Left renal cortex interstitium (tissue), 4 donors: Measurements from ENCODE around the gene TMED9. TPM values are rescaled to one million over a fixed set of nuclear protein-coding genes. Genes with fewer than 3 reads are reported as not detected.
A peak's percentile ranks its signal among the peaks of the same experiment; 100 is the strongest.
"Not testable (repeated sequence)": the region's sequence is repeated elsewhere in the genome, so short reads cannot be mapped to it uniquely, and the experiment has no call there.

Experiments used
- DNase-seq, 4 donors: peaks; one replicate each; pipeline ENCODE4 v3.0.0-alpha.2; 2013; ENCODE audit warnings: low read depth in 4 of 4, low spot score in 2 of 4, missing footprints in 1 of 4
- polyA plus RNA-seq, 4 donors: library from polyadenylated mRNA; unstranded; fragments of 120-200 nt; gene quantifications; one replicate each; pipeline ENCODE4 v1.2.1, GENCODE V29; 2013; ENCODE audit not compliant: insufficient read length in 4 of 4

Gene TMED9
- polyA plus RNA-seq, 4 donors: 150 to 185 (median 155) TPM

DNA sequence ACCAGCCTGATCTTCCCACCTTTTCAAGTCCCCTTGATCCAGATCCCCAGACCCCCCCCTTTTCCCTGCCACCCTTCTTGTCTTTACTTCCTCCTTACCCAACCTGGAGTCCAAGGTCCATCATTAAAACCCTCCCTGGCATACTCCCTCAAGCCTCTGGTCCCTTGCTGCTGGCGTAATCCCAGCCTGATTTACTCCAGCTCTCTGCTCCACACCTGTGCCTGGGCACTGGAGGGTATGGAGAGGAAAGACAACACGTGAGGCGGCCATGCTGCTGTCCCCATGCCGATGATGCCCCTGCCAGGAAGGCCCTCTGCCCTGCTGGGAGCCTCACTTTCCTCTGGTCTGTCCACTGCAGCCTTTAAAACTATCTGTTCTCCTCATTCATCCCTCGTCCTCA, 13.1 kb downstream of the TMED9 start:
- no peak for DNase-seq

DNA sequence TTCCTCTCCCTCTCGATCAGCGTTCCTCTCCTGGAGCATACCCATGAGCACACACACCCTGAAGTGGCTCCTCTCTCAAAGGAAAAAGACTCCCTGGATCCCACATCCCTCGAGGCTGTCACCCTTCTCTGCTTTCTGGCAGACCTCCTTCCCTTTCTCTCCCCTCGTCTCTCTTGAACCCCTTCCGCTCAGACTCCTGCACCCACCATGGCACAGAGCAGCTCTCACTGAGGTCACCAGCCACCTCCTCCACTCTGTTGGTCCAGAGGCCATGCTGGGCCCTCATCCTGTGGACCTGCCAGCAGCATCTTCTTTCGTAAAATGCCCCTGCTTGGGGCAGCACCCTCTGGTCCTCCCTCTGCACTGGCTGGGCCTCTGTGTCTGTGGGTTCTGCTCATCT, 13.7 kb downstream of the TMED9 start:
- no peak for DNase-seq

DNA sequence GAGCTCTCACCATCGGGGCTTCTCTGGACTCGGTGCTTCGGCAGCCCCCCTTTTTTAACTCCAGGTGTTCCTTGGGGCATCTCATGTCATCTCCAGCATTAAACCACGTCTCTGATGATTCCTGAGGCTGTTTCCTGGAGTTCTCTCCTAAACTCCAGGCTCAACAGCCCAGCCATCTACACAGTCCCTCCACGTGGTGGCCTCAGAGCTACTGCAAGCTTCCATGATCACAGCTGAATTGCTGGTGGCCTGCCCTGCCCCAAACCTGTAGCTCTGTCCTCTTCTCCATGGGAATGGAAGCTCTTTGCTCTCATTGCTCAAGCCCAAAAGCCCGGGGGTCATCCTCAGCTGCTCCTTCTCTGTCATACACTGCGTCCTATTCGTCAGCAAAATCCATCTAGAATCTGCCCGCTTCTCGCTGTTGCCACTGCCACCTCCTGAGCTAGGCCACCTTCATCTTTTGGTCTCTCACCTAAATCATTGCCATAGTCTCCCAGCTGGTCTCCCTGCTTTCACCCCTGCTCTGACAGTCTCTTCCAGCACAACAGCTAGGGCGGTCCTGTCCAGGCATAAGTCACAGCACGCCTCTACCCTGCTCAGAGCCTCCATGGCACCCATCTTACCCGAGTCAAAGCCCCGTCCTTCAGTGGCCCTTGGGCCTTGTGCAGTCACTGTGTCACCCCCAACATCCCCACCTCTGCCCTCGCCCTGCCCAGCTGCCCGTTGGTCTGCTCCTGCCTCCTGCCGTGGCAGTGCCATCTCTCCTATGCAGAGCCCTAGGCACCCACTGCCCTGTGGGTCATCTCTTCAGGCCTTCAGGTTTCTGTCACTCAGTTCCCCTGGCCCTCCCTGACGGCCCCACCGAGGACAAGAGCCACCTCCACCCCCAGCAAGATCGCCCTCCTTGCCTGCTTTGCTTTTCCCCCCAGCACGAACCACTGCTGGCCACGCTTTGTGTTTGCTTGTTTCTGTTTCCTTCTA, 14.4 kb downstream of the TMED9 start:
- no peak for DNase-seq

DNA sequence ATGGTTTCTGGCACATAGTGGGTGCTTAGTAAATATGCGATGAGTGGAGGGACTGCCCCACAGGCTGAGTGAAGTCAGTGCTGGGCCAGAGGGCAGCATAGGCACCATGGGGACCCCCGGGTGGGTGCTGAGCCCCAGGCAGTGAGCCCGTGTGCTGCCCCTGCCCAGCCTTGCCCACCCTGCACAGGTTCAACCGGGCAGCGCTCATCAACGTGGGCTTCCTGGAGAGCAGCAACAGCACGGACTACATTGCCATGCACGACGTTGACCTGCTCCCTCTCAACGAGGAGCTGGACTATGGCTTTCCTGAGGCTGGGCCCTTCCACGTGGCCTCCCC, 15.1 kb downstream of the TMED9 start:
- no peak for DNase-seq

DNA sequence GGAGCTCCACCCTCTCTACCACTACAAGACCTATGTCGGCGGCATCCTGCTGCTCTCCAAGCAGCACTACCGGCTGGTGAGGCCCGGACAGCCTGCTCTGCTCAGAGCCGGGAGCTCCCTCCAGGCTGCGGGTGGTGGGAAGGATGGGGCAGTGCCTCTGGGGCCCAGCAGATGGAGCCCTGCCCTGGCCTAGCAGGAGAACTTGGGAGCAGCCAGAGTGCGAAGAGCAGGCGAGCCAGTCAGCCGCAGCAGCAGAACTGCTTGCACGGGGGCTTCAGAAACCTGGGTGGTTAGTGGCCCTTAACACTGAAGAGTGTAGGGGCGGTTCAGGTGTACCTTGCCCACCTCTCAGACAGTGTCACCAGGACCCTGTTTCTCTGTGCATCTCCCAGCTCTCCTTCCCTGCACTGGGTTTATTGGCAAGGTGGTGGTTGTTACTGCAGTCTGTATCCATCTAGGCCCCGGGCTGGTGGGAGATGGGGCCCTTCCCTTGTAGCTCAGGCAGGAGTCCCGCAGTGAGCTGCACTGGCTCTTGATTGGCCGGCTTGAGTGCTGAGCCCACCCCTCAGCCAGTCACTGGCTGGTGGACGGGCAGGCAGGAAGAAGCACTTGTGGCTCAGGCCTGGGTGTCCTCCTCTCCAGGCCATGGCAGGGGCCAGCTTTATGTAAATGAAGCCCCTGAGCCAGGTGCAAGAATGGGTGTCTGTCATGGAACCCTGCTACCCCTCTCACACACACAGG, 15.6 kb downstream of the TMED9 start:
- DNase-seq: peak; percentile 23 to 71 (median 46)

DNA sequence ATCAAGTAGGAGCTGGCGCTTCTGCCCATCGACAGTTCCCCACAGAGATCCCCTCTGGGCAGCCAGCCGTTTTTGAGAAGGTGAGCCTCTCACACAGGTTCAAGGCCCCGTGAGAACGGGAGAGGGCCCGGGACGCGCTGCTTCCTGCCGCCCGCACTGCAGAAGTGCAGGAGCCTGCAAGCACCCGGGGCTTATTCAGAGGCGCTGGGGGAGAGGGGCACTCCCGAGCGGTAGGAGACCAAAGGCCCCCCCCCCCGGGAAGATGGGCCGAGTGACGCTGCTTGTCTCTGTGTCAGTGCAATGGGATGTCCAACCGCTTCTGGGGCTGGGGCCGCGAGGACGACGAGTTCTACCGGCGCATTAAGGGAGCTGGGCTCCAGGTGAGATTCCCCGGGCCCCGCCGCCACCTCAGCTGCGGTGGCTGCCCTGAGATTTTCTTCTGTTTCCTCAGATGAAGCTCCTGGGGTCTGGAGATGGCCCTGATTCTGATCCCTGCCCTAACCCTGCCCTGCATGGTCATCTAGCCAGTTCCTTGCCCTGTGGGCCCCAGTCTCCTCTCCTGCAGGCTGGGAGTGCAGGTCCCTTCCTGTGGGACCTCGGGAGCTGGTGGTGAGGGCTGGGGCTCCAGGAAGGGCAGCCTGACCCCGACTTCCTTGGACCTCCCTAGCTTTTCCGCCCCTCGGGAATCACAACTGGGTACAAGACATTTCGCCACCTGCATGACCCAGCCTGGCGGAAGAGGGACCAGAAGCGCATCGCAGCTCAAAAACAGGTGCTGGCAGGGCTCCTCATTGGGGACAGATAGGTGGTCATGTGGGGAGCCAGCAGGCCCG, 16.5 kb downstream of the TMED9 start:
- no peak for DNase-seq

DNA sequence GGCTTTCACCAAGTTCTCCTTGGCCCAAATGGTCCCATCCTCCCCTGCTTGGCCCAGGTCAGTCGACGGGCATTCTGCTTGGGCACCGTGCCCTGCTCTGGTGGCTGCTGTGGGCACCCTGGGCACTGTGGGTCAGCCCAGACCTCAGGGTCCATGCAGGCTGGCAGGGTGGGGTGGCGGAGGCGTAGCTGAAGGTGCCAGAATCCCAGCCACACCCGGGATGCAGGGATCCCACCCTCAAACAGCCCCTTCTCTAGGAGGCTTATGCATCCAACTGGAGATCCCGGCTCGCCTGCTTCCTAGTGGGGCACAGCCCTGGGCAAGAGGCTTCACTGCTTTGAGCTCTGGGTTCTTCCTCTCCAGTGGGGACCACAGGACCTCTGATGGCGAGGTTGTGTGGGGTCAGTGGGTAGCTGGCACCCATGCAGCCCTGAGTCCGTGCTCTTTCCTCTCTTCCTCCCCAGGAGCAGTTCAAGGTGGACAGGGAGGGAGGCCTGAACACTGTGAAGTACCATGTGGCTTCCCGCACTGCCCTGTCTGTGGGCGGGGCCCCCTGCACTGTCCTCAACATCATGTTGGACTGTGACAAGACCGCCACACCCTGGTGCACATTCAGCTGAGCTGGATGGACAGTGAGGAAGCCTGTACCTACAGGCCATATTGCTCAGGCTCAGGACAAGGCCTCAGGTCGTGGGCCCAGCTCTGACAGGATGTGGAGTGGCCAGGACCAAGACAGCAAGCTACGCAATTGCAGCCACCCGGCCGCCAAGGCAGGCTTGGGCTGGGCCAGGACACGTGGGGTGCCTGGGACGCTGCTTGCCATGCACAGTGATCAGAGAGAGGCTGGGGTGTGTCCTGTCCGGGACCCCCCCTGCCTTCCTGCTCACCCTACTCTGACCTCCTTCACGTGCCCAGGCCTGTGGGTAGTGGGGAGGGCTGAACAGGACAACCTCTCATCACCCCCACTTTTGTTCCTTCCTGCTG, 17.4 kb downstream of the TMED9 start:
- no peak for DNase-seq

DNA sequence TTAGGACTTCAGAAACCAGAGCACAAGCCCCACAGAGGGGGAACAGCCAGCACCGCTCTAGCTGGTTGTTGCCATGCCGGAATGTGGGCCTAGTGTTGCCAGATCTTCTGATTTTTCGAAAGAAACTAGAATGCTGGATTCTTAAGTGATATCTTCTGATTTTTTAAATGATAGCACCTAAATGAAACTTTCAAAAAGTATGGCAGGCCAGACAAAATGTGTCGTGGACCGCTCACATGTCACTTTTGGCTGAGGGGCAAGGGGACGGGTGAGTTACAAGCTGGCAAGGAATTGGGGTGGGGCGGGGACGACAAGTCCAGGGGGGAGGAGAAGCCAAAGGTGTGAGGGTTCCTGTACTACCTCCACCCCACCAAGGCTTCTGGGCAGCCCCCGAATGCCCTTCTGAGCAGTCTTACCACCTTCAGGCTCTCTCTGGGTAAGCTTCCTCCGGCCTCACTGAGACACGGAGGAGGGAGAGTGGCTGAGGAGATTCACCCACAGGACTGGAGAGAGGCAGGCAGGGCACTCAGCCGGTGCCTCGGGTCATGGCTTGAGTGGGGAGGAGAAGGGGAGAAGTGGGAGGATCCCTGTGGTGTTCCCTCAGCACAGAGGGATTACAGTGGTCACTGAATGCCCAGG, 18.2 kb downstream of the TMED9 start:
- no peak for DNase-seq

DNA sequence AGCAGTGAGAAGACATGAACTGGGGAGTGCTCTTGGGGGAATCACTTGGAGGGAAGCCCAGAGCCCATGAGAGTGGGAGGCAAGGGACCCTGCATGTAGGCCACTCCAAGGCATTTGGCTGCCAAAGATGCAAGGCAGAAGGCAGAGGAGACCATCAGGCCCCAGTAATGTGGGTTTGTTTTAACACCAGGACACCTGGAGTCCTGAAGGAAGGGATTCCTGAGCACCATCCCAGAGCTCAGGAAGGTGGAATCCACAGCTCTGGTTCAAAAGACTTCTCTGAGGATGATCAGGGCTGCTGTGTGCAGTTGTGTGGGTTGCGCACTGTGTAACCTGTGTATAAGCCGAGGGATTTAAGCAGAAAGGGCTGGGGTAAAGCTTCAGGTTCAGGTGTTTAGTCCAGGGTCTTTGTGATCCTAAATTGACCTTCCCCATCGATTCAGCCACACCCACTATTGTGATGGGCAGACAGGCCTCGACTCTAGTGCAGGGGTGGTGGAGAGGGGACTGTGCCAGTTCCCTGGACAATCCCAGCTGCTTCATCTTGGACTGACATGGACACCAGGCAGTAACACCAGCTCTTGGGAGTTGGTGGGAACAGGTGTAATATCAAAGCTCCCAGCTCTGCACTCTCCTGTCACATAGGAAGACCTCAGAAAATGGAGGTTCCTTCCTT, 18.9 kb downstream of the TMED9 start:
- no peak for DNase-seq

DNA sequence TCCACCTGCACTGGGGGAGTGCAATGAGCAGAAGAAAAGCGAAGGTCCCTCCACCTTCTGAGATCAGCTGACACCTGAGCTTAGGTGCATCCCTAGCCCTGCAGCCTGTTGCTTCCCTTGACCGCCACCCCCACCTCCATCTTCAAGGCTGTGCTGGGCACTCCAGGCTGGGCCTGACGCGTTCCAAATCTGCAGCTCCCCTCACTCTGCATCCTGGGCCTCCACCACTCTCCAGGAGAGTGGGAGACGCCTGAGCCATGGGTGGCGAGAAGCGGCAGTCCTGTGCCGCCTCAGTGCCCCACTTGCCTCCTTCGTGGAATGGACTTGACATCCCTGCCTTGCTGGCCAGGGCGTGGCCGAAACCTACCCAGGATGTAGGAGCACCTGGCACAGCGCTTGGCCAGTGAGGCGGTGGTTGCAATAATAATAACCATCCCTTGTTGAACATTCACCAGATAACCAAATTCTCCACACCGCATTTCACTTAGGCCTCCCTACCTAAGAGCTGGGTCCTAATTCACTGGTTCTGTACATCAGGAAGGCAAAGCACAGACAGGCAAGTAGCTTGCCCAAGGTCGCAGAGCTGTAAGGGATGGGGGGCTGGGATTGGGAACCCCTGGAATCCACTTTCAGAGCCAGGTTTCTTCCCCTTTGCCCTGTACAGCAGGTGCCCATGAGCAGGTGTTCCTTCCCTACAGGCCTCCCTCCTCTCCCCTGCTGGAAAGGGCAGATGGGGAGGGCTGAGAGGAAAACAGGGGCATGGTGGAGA, 19.6 kb downstream of the TMED9 start:
- no peak for DNase-seq

DNA sequence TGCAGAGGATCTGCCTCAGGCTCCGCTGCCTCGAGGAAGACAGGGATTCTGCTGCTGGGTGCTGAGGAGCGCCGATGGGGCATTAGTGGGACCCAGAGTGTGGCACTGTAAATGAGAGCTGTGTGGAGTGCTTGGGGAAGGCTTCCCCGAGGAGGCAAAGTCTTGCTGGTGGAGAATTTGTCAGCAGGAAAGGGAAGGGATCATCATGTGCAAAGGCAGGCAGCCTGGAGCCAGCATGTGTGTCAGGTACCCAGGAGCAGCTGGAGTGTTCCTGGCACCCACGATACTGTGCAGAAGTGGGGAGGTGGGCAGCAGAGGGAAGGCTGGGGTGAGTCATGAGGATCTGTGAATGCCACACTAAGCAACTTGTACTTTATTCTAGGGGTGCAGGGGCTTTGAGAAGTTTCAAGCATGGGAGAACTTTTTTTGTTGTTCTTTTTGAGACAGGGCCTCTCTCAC, 20.2 kb downstream of the TMED9 start:
- no peak for DNase-seq

DNA sequence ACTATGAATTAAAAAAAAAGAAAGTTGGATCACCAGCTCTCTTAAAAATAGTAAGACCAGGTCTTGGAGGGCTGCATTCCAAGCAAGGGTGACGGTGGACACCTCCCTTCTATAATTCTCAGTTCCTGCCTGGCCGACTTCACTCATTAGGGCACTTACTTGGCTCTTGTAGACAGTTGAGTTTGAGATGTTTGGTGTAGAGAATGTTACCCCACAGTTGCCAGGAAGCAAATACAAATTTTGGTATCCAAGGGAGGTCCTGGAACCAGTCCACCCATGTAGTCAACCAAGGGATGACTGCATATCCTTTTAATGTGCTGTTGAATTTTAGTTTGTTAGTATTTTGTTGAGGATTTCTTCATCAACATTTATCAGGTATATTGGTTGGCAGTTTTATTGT, 28.6 kb downstream of the TMED9 start:
- DNase-seq: no peak

DNA sequence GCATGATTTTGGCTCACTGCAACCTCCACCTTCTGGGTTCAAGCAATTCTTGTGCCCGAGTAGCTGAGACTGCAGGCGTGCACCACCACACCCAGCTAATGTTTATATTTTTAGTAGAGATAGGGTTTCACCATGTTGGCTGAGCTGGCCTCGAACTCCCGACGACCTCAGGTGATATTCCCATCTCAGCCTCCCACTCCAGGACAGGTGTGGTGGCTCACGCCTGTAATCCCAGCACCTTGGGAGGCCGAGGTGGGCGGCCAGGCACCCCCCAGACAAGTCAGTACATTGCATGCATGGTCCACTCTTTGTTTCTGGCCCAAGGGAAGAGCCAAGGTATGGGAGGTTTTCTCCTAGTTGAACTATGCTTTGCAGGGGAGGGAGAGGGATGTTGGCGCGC, 32.2 kb downstream of the TMED9 start:
- not testable (repeated sequence) for DNase-seq

DNA sequence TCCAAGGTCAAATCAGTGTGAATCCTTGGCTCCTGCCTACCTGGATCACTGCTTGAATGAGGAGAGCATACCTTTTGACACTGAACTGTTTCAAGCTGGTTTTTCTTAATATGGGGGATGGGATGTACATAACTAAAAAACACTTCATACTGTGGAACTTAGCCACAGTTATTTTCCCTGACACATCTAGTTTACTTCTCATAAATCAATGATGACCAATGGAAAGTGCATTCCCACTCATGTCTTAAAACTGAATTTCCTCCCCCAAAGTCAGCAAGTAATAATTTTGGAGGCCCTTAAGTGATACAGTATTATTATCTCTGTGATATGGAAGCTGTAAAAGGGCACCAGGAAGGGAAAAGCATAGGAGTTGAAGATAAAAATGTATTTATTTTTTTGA, 38.2 kb downstream of the TMED9 start:
- not testable (repeated sequence) for DNase-seq

DNA sequence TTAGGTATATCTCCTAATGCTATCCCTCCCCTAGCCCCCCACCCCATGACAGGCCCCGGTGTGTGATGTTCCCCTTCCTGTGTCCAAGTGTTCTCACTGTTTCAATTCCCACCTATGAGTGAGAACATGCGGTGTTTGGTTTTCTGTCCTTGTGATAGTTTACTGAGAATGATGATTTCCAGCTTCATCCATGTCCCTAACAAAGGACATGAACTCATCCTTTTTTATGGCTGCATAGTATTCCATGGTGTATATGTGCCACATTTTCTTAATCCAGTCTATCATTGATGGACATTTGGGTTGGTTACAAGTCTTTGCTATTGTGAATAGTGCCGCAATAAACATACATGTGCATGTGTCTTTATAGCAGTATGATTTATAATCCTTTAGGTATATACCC, 42.9 kb downstream of the TMED9 start:
- not testable (repeated sequence) for DNase-seq

DNA sequence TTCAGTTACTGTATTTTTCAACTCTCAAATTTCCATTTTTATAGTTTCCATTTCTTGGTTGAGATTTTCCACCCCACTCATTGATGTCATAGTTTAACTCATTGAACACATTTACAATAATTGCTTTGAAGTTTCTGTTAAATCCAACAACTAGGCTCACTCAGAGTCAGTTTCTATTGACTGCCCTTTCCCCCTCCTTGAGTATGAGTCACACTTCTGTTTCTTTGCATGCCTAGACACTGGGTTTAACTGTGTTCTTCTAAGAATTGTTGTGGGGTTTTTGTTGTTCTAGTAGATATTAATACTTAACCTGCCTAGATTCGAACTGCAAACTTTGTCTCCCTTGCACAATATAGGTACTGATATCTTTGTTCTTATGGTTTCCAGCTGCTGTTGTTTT, 53.5 kb downstream of the TMED9 start:
- DNase-seq: not testable (repeated sequence)
